Activated CD8-positive, alpha-beta memory T cell treated with anti-CD3 and anti-CD28 coated beads, Interleukin-2, amount 10 ng/mL, durations not matched to agents 7 days and 5 days (primary cell): ENCODE measurements around the gene TNFRSF21. TPM values are rescaled to one million over a fixed set of nuclear protein-coding genes. Genes with fewer than 3 reads are reported as not detected.
"Not testable (repeated sequence)": the region's sequence is repeated elsewhere in the genome, so short reads cannot be mapped to it uniquely, and the experiment has no call there.

ENCODE experiments used
- ATAC-seq: fragments of 150-1000 bp; cut with Tn5 transposase; one replicate; pipeline ENCODE4 v1.10.0; 2021; ENCODE audit warnings: moderate library complexity
- CTCF ChIA-PET: fragments of 350-600 bp; sonication (Branson Sonifier 250); formaldehyde crosslinking; loops from one replicate; lab custom pipeline; 2021; ENCODE audit warnings: antibody characterized with exemption; lab: Charles Lee
- DNase-seq: peaks from one replicate; pipeline ENCODE4 v3.0.0-alpha.2; 2020
- H3K27ac Mint-ChIP-seq: one replicate; pipeline ENCODE4 v1.8.0; 2021; ENCODE audit warnings: mild to moderate bottlenecking, mixed read lengths
- H3K27me3 Mint-ChIP-seq: one replicate; pipeline ENCODE4 v1.8.0; 2021; ENCODE audit warnings: mixed read lengths
- H3K36me3 Mint-ChIP-seq: one replicate; pipeline ENCODE4 v1.8.0; 2021; ENCODE audit warnings: mild to moderate bottlenecking, mixed read lengths
- H3K4me1 Mint-ChIP-seq: one replicate; pipeline ENCODE4 v1.8.0; 2021; ENCODE audit warnings: mixed read lengths
- H3K4me3 Mint-ChIP-seq: one replicate; pipeline ENCODE4 v1.8.0; 2021; ENCODE audit warnings: mild to moderate bottlenecking, moderate library complexity, mixed read lengths
- H3K9me3 Mint-ChIP-seq: one replicate; pipeline ENCODE4 v1.8.0; 2022; ENCODE audit warnings: low read depth, mixed read lengths
- total RNA-seq, 2 experiments: library from RNA; stranded (reverse); gene quantifications; one replicate each; pipeline ENCODE4 v1.2.3, GENCODE V29; 2021

The TNFRSF21 gene
- total RNA-seq, 2 experiments from 2014 or later: 0.09 to 0.40 TPM

GRCh38 chr6:47292944-47293343, 16.8 kb downstream of the TNFRSF21 start:
- ATAC-seq (no peak), DNase-seq (no peak)
- Mint-ChIP-seq H3K36me3 (no peaks in the 10 kb centered on the region), H3K9me3 (no peaks in the 10 kb centered on the region), H3K4me1 (no peaks in the 10 kb centered on the region), H3K4me3 (no peak overlapping the region), H3K27ac (no peak overlapping the region), H3K27me3 (peaks cover 3% of the 10 kb centered on the region)
- CTCF ChIA-PET: no interaction called here

GRCh38 chr6:47292027-47292426, 17.7 kb downstream of the TNFRSF21 start:
- ATAC-seq: no peak
- H3K9me3 Mint-ChIP-seq: no peaks in the 10 kb centered on the region
- H3K27me3 Mint-ChIP-seq: peaks cover 3% of the 10 kb centered on the region
- H3K27ac Mint-ChIP-seq: no peak overlapping the region
- no peaks in the 10 kb centered on the region for H3K36me3 Mint-ChIP-seq
- no peaks in the 10 kb centered on the region for H3K4me1 Mint-ChIP-seq
- DNase-seq: no peak
- CTCF ChIA-PET: no interaction called here
- H3K4me3 Mint-ChIP-seq: no peak overlapping the region

GRCh38 chr6:47290124-47290834, 19.4 kb downstream of the TNFRSF21 start:
- H3K4me3 Mint-ChIP-seq: no peak overlapping the region
- no peak for ATAC-seq
- CTCF ChIA-PET: no interaction called here
- no peak for DNase-seq
- H3K27me3 Mint-ChIP-seq: peaks cover 3% of the 10 kb centered on the region
- no peaks in the 10 kb centered on the region for H3K4me1 Mint-ChIP-seq
- H3K9me3 Mint-ChIP-seq: no peaks in the 10 kb centered on the region
- H3K27ac Mint-ChIP-seq: no peak overlapping the region
- no peaks in the 10 kb centered on the region for H3K36me3 Mint-ChIP-seq

DNA sequence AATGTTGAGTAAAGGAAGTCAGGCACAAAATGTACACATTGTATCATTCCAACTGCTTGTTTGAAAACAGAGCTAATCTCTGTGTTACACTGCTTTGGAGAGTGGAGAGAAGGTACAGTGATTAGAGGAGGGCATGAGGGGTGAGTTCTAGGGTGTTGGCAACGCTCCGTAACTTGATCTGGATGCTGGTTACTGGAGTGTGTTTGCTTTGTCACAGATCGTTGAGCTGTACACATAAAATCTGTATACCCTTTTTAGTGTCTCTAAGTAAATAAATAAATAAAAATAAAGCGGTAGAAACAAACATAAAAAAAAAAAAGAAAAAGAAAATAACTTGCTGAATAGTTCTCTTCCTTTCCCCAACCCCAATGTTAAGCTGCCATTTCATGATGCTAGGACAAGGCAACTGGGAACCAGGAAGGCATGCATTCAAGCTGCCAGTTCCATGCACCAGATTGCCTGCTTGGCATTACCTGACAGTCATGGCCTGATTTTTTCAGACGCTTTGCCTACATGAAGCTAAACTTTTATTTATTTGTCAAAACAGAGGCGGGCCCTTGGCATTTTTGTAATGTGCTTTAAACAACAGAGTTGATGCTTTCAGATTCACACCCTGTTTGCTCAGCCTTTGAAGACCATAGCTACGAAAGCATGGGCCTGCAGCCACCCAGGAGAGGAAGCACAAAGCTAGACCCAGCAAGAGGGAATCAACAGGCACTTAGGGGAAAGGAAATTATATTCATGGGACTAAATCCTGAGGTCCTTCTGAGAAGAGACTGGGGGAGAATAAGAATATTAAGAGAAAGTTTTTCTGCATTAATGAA, 21.2 kb downstream of the TNFRSF21 start:
- no peak for DNase-seq
- Mint-ChIP-seq H3K4me3 (no peak overlapping the region), H3K27ac (no peak overlapping the region), H3K36me3 (no peaks in the 10 kb centered on the region), H3K9me3 (no peaks in the 10 kb centered on the region), H3K4me1 (no peaks in the 10 kb centered on the region), H3K27me3 (peaks cover 3% of the 10 kb centered on the region)
- CTCF ChIA-PET: no interaction called here
- ATAC-seq: no peak

- Mint-ChIP-seq H3K9me3 (no peaks in the 10 kb centered on the region), H3K27me3 (peaks cover 2% of the 10 kb centered on the region), H3K27ac (no peak overlapping the region), H3K4me3 (no peak overlapping the region), H3K36me3 (no peaks in the 10 kb centered on the region), H3K4me1 (no peaks in the 10 kb centered on the region)
- DNase-seq (no peak), ATAC-seq (no peak)
- CTCF ChIA-PET: no interaction called here
These were observed 23.4 kb downstream of the TNFRSF21 start for GRCh38 chr6:47286301-47286700.

- Mint-ChIP-seq H3K4me3 (no peak overlapping the region), H3K36me3 (no peaks in the 10 kb centered on the region), H3K9me3 (no peaks in the 10 kb centered on the region), H3K27me3 (no peaks in the 10 kb centered on the region), H3K27ac (no peak overlapping the region), H3K4me1 (no peaks in the 10 kb centered on the region)
- no peak for ATAC-seq
- CTCF ChIA-PET: no interaction called here
- no peak for DNase-seq
These were observed 25.7 kb downstream of the TNFRSF21 start for GRCh38 chr6:47283993-47284392.

DNA sequence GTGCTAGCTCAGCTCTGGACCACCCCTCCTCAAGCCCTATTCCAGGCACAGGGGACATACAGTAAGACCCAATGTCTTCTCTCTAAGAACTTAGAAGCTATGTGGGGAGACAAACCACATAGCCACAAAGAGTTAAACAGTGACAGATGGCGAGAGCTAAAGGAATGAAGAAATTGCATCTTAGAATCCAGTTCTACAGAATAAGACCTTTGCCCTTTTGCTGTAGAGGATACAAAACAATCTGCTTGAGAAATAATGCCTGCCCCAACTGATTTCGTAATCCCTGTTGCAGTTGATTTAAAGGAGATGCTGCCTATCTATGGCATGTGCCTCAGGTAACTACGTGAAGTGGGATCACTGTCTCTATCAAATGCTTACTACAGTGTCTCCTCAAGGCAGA, 31.2 kb downstream of the TNFRSF21 start:
- Mint-ChIP-seq H3K27ac (no peak overlapping the region), H3K4me1 (no peaks in the 10 kb centered on the region), H3K4me3 (no peak overlapping the region), H3K36me3 (no peaks in the 10 kb centered on the region), H3K27me3 (no peaks in the 10 kb centered on the region), H3K9me3 (no peaks in the 10 kb centered on the region)
- ATAC-seq (no peak), DNase-seq (no peak)
- CTCF ChIA-PET: no interaction called here

- no peaks in the 10 kb centered on the region for H3K4me1 Mint-ChIP-seq
- no peak overlapping the region for H3K27ac Mint-ChIP-seq
- no peak for DNase-seq
- CTCF ChIA-PET: no interaction called here
- H3K4me3 Mint-ChIP-seq: no peak overlapping the region
- no peaks in the 10 kb centered on the region for H3K36me3 Mint-ChIP-seq
- no peaks in the 10 kb centered on the region for H3K9me3 Mint-ChIP-seq
- H3K27me3 Mint-ChIP-seq: no peaks in the 10 kb centered on the region
- ATAC-seq: no peak
These were observed 32.0 kb downstream of the TNFRSF21 start for GRCh38 chr6:47277702-47278101.

GRCh38 chr6:47276377-47276776, 33.3 kb downstream of the TNFRSF21 start:
- ATAC-seq (no peak), DNase-seq (no peak)
- Mint-ChIP-seq H3K27ac (no peak overlapping the region), H3K9me3 (no peaks in the 10 kb centered on the region), H3K4me1 (no peaks in the 10 kb centered on the region), H3K27me3 (peaks cover 6% of the 10 kb centered on the region), H3K4me3 (no peak overlapping the region), H3K36me3 (no peaks in the 10 kb centered on the region)
- CTCF ChIA-PET: no interaction called here

DNA sequence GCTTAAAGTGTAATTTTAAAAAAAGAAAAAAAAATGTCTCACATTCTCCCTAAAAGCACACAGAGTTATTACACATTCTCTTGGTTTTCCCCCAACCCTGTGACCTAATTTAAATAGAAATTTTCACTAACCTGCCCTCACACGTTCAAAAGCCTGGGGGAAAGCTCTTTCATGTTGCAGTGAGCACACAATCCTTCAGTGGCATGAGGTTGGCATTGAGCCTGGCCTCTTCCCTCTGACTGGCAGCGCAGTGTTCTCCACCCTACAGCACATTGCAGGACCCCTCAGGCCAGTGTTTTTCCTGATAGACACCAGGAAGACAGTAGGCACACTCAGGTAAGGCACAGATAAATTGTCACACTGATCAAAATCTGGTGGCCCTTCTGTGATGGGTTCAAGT, 34.1 kb downstream of the TNFRSF21 start:
- Mint-ChIP-seq H3K36me3 (no peaks in the 10 kb centered on the region), H3K4me3 (no peak overlapping the region), H3K9me3 (no peaks in the 10 kb centered on the region), H3K4me1 (no peaks in the 10 kb centered on the region), H3K27me3 (peaks cover 6% of the 10 kb centered on the region), H3K27ac (no peak overlapping the region)
- no peak for DNase-seq
- no peak for ATAC-seq
- CTCF ChIA-PET: no interaction called here

GRCh38 chr6:47275132-47275531, 34.6 kb downstream of the TNFRSF21 start:
- H3K36me3 Mint-ChIP-seq, H3K27ac Mint-ChIP-seq, DNase-seq, H3K4me3 Mint-ChIP-seq, H3K9me3 Mint-ChIP-seq, H3K27me3 Mint-ChIP-seq, CTCF ChIA-PET, H3K4me1 Mint-ChIP-seq, ATAC-seq: not testable (repeated sequence)

GRCh38 chr6:47268572-47269187, 41.0 kb downstream of the TNFRSF21 start:
- Mint-ChIP-seq H3K9me3 (no peaks in the 10 kb centered on the region), H3K4me1 (no peaks in the 10 kb centered on the region), H3K36me3 (no peaks in the 10 kb centered on the region), H3K27me3 (peaks cover 6% of the 10 kb centered on the region), H3K27ac (no peak overlapping the region), H3K4me3 (no peak overlapping the region)
- CTCF ChIA-PET: no interaction called here
- DNase-seq: no peak
- ATAC-seq: no peak

DNA sequence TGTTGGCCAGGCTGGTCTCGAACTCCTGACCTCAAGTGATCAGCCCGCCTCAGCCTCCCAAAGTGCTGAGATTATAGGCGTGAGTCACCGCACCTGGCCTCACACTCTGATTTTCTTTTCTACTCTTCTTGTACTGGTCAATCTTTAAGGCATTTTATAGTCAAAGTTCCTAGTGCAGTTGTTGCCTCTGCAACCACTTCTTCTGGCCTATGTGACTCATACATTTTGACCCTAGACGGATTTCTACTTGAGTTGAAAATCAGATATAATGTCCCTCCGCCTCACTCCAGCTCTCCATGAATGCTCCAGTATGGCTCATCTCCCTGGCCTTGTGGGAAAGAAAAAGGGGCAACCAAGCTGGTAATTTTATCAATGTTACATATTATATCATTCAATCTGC, 42.4 kb downstream of the TNFRSF21 start:
- CTCF ChIA-PET: no interaction called here
- Mint-ChIP-seq H3K9me3 (no peaks in the 10 kb centered on the region), H3K36me3 (no peaks in the 10 kb centered on the region), H3K4me3 (no peak overlapping the region), H3K27ac (no peak overlapping the region), H3K27me3 (peaks cover 7% of the 10 kb centered on the region), H3K4me1 (no peaks in the 10 kb centered on the region)
- DNase-seq (no peak), ATAC-seq (no peak)

DNA sequence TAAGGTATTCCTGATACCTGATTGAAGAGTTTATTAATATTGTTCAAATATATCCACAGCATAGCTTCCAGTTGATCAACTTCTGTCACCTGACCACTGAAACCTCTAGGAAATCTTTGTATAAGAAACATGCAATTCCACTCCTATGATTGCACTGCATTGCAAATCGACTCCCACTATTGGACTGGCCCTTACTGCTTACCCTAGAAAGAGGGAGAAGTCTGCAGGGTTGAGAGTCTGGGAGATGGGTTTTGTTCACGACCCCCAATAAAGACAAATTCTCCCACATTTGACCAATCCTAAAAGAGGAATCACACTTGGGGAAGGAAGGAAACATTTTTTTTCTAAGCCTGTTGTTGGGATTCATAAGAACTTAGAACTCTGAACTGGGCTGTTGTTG, 43.7 kb downstream of the TNFRSF21 start:
- CTCF ChIA-PET: no interaction called here
- H3K9me3 Mint-ChIP-seq: no peaks in the 10 kb centered on the region
- ATAC-seq: no peak
- H3K4me3 Mint-ChIP-seq: no peak overlapping the region
- no peak for DNase-seq
- H3K4me1 Mint-ChIP-seq: no peaks in the 10 kb centered on the region
- no peak overlapping the region for H3K27ac Mint-ChIP-seq
- H3K27me3 Mint-ChIP-seq: peaks cover 3% of the 10 kb centered on the region
- no peaks in the 10 kb centered on the region for H3K36me3 Mint-ChIP-seq
